GM12892 (cell line): Measurements from ENCODE around the gene CFAP119.

Experiments used
- DNase-seq: peaks from one replicate; pipeline ENCODE4 v3.0.0; 2011; ENCODE audit not compliant: insufficient read length
- FAIRE-seq: peaks from 2 replicates; lab custom pipeline; 2011; peaks lifted over from hg19 to GRCh38; lab: Jason Lieb, UNC
- POLR2A ChIP-seq: IDR thresholded peaks from 2 replicates; pipeline ENCODE4 v1.6.1; 2011; ENCODE audit warnings: low read depth, low read length, control low read depth
- POLR2AphosphoS5 ChIP-seq: IDR thresholded peaks from 2 replicates; pipeline ENCODE4 v1.6.1; 2011; ENCODE audit warnings: low read depth, low read length, control low read depth
- TAF1 ChIP-seq: IDR thresholded peaks from 2 replicates; pipeline ENCODE4 v1.6.1; 2011; ENCODE audit warnings: low read depth, mild to moderate bottlenecking, control low read depth, low read length, borderline replicate concordance

Gene CFAP119

GRCh38 chr16:30767767-30768465 lies 6.1 kb upstream of the CFAP119 start:
- FAIRE-seq (no peak), DNase-seq (no peak)
- TF ChIP-seq TAF1 (no peak), POLR2A (no peak), POLR2AphosphoS5 (no peak)

GRCh38 chr16:30766933-30767284 lies 5.0 kb upstream of the CFAP119 start:
- TF ChIP-seq POLR2AphosphoS5 (no peak), POLR2A (no peak), TAF1 (no peak)
- no peak for FAIRE-seq
- no peak for DNase-seq

DNA sequence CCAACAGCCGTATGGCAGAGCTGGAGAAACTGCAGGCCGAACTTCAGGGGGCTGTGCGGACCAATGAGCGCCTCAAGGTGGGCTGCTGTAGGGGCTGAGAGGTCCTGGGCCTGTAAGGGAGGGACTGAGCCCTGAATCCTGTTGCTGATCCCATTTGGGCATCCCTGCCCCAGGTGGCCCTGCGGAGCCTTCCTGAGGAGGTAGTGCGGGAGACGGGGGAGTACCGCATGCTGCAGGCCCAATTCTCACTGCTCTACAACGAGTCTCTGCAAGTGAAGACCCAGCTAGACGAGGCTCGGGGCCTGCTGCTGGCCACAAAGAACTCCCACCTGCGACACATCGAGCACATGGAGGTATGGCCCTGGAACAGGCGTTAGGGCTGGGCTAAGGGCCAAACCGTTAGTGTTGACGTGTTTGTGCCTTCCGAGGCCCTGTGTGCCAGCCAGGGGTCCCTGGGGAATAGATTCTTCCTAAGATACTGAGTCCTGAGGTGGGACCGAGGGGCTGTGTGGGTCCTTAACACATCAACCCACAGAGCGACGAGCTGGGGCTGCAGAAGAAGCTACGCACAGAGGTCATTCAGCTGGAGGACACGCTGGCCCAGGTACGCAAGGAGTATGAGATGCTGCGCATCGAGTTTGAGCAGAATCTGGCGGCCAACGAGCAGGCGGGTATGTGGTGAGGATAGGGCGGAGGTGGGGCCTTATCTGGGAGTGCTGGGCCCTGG lies 4.5 kb upstream of the CFAP119 start:
- DNase-seq = no peak
- TF ChIP-seq TAF1 (no peak), POLR2AphosphoS5 (no peak), POLR2A (no peak)
- FAIRE-seq = no peak

- DNase-seq = no peak
- TF ChIP-seq POLR2A (no peak), POLR2AphosphoS5 (no peak)
- FAIRE-seq = no peak
Measured at GRCh38 chr16:30764816-30765465, 3.1 kb upstream of the CFAP119 start.

DNA sequence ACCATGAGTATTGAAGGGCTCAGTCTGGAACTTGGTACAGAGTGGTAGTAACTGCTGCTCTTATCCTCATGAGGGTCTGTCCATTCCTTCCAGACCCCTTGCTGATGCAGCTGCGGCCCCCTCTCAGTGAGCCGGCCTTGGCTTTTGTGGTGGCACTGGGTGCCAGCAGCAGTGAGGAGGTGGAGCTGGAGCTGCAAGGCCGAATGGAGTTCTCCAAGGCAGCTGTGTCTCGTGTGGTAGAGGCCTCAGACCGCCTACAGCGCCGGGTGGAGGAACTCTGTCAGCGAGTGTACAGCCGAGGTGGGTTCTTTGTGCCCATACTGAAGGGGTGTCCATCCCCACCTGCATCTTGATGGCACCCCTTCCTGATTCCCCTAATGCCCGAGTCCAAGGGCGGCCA lies 2.2 kb upstream of the CFAP119 start:
- DNase-seq (no peak), FAIRE-seq (no peak)
- no peak for TF ChIP-seq POLR2A
- TF ChIP-seq POLR2AphosphoS5 = no peak
- no peak for TF ChIP-seq TAF1

GRCh38 chr16:30762991-30763725 lies 1.3 kb upstream of the CFAP119 start:
- TF ChIP-seq POLR2AphosphoS5 (no peak), TAF1 (no peak), POLR2A (no peak)
- FAIRE-seq = no peak
- DNase-seq = no peak

GRCh38 chr16:30761427-30761927 lies 385 bp downstream of the CFAP119 start:
- peak; percentile 58 for DNase-seq

GRCh38 chr16:30760577-30761426 lies 1.1 kb downstream of the CFAP119 start:
- TF ChIP-seq POLR2AphosphoS5 (no peak), TAF1 (no peak), POLR2A (no peak)
- DNase-seq = no peak
- FAIRE-seq = no peak

More at GRCh38 chr16:30761427-30761927, 385 bp downstream of the CFAP119 start:
- TF ChIP-seq POLR2AphosphoS5 (no peak), POLR2A (no peak), TAF1 (no peak)
- FAIRE-seq = no peak

GRCh38 chr16:30760001-30760559 lies 1.8 kb downstream of the CFAP119 start:
- TF ChIP-seq POLR2AphosphoS5 (no peak), TAF1 (no peak), POLR2A (no peak; the same call in 1 of the 2 replicates)
- no peak for DNase-seq
- no peak for FAIRE-seq

GRCh38 chr16:30758988-30759491 lies 2.8 kb downstream of the CFAP119 start:
- TF ChIP-seq POLR2A (no peak), POLR2AphosphoS5 (no peak), TAF1 (no peak)
- no peak for DNase-seq
- no peak for FAIRE-seq
